Keratinocyte (primary cell): ENCODE results near the gene ZCCHC17.
"Not testable (repeated sequence)": the region's sequence is repeated elsewhere in the genome, so short reads cannot be mapped to it uniquely, and the experiment has no call there.

ENCODE experiments used
- EZH2 ChIP-seq: IDR thresholded peaks from one replicate; pipeline ENCODE4 v1.6.1; 2012; ENCODE audit warnings: inconsistent platforms, mild to moderate bottlenecking, low read length, moderate library complexity
- TF ChIP-seq, protein P1 (sequence below), 3 experiments: IDR thresholded peaks in 1 of 3; conservative IDR thresholded peaks in 1 of 3; optimal IDR thresholded peaks in 1 of 3; 2 replicates in 2 of 3; 3 replicates in 1 of 3; pipeline versions ENCODE3 to v1.5.1; 2011; ENCODE audit warnings: low read length in 3 of 3, mild to moderate bottlenecking in 3 of 3, moderate library complexity in 2 of 3, control low read depth in 1 of 3, inconsistent platforms in 1 of 3; ENCODE audit not compliant: insufficient read depth in 2 of 3; ENCODE audit errors: extremely low read depth in 1 of 3

- TF ChIP-seq, protein P1, sequence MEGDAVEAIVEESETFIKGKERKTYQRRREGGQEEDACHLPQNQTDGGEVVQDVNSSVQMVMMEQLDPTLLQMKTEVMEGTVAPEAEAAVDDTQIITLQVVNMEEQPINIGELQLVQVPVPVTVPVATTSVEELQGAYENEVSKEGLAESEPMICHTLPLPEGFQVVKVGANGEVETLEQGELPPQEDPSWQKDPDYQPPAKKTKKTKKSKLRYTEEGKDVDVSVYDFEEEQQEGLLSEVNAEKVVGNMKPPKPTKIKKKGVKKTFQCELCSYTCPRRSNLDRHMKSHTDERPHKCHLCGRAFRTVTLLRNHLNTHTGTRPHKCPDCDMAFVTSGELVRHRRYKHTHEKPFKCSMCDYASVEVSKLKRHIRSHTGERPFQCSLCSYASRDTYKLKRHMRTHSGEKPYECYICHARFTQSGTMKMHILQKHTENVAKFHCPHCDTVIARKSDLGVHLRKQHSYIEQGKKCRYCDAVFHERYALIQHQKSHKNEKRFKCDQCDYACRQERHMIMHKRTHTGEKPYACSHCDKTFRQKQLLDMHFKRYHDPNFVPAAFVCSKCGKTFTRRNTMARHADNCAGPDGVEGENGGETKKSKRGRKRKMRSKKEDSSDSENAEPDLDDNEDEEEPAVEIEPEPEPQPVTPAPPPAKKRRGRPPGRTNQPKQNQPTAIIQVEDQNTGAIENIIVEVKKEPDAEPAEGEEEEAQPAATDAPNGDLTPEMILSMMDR (optimal IDR thresholded peaks at IDR 0.05 in 1 of 3, IDR thresholded peaks at IDR 0.05 in 1 of 3, conservative IDR thresholded peaks at IDR 0.05 in 1 of 3; ENCODE audit: extremely low read depth in 1 of 3, insufficient read depth in 2 of 3, low read length in 3 of 3), result not testable (repeated sequence)
- not testable (repeated sequence) for TF ChIP-seq EZH2
These were observed 34.4 kb upstream of the ZCCHC17 start for GRCh38 chr1:31262393-31262792.
